ENCODE measurements around the gene C17orf67.

DNA sequence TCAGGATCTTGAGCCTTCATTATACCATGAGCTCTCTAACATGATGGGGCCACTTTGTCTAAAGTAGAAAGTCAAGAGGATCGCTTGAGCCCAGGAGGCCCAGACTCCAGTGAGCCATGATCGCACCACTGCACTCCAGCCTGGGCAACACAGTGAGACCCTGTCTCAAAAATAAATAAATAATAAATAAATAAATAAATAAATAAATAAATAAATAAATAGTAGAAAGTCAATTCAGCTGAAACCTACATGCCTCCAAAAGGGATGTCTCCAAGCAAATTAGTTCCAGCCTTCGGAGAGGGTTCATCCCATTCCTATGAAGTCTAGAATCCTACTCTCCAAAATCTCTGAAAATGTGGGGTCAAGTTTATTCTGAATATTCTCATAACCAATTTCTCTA lies 26.0 kb downstream of the C17orf67 start:
- TF ChIP-seq EZH2phosphoT487 (IDR thresholded peaks at IDR 0.05; ENCODE audit: insufficient read depth, low read depth), result no peak
- TF ChIP-seq EZH2 (IDR thresholded peaks at IDR 0.05; ENCODE audit: insufficient read depth, poor library complexity, severe bottlenecking), result no peak
